BLaER1 treated with 17β-estradiol and CSF1 and Interleukin-3, amounts not matched to agents 10 nM and 100 nM (cell line): ENCODE results near the gene LRRC39.
"Not testable (repeated sequence)": the region's sequence is repeated elsewhere in the genome, so short reads cannot be mapped to it uniquely, and the experiment has no call there.

Source experiments
- H3K27ac ChIP-seq, 11 experiments: shearing (Covaris generic); formaldehyde crosslinking; 2 replicates each; pipeline ENCODE4 v1.8.1; 2022
- H3K27me3 ChIP-seq, 11 experiments: shearing (Covaris generic); formaldehyde crosslinking; 2 replicates each; pipeline ENCODE4 v1.8.1; 2022
- H3K36me3 ChIP-seq, 11 experiments: shearing (Covaris generic); formaldehyde crosslinking; 2 replicates each; pipeline ENCODE4 v1.8.1; 2022
- H3K4me1 ChIP-seq, 10 experiments: shearing (Covaris generic); formaldehyde crosslinking; 2 replicates each; pipeline ENCODE4 v1.8.1; 2022
- H3K4me2 ChIP-seq, 11 experiments: shearing (Covaris generic); formaldehyde crosslinking; 2 replicates each; pipeline ENCODE4 v1.8.1; 2022
- H3K4me3 ChIP-seq, 10 experiments: shearing (Covaris generic); formaldehyde crosslinking; 2 replicates each; pipeline ENCODE4 v1.8.1; 2022
- H3K9ac ChIP-seq, 11 experiments: shearing (Covaris generic); formaldehyde crosslinking; 2 replicates each; pipeline ENCODE4 v1.8.1; 2022
- H3K9me3 ChIP-seq, 11 experiments: shearing (Covaris generic); formaldehyde crosslinking; replicated peaks in 1 of 11; 2 replicates each; pipeline ENCODE4 v1.8.1; 2022
- H4K20me1 ChIP-seq, 11 experiments: shearing (Covaris generic); formaldehyde crosslinking; 2 replicates each; pipeline ENCODE4 v1.8.1; 2022
- Cebpa-rat ChIP-seq, 11 experiments: shearing (Covaris generic); IDR thresholded peaks; 2 replicates each; pipeline ENCODE4 v1.8.1; 2022

The LRRC39 gene

GRCh38 chr1:100178091-100178490 is at the start of gene LRRC39:
TSS of gene LRRC39 (minus strand) at chr1:100178256. CDS start at chr1:100168516, 9,740 bp downstream.
- Histone ChIP-seq H3K4me1 (no peaks in the 10 kb centered on the region), H3K9ac (no peak within 1 kb of the TSS), H3K27ac (no peak within 1 kb of the TSS), H3K4me2 (no peak within 1 kb of the TSS), H3K27me3 (no peaks in the 10 kb centered on the region), H3K4me3 (no peak within 1 kb of the TSS), H3K36me3 (no peaks in the 10 kb centered on the region), H3K9me3 (no peaks in the 10 kb centered on the region), H4K20me1 (no peaks in the 10 kb centered on the region)
- no peak for TF ChIP-seq Cebpa-rat (IDR thresholded peaks at IDR 0.05)

GRCh38 chr1:100222428-100222827 is 44.4 kb upstream of the LRRC39 start:
- H4K20me1 ChIP-seq, result no peaks in the 10 kb centered on the region
- no peak for TF ChIP-seq Cebpa-rat (IDR thresholded peaks at IDR 0.05)
- H3K27me3 ChIP-seq, result no peaks in the 10 kb centered on the region
- peaks cover 14 to 66% (median 35%) of the 10 kb centered on the region in 11 experiments for H3K36me3 ChIP-seq
- H3K9me3 ChIP-seq, result no peaks in the 10 kb centered on the region
- no peak overlapping the region for H3K27ac ChIP-seq
- no peaks in the 10 kb centered on the region for H3K4me1 ChIP-seq
- no peak overlapping the region for H3K4me3 ChIP-seq
- H3K9ac ChIP-seq, result no peak overlapping the region
- no peak overlapping the region for H3K4me2 ChIP-seq

GRCh38 chr1:100219883-100220282 is 41.8 kb upstream of the LRRC39 start:
- Histone ChIP-seq H3K27ac (no peak overlapping the region), H3K36me3 (peaks cover 25 to 64% (median 42%) of the 10 kb centered on the region in 11 experiments), H3K4me1 (no peaks in the 10 kb centered on the region), H3K4me3 (no peak overlapping the region), H3K9ac (no peak overlapping the region), H3K4me2 (no peak overlapping the region), H4K20me1 (no peaks in the 10 kb centered on the region), H3K27me3 (no peaks in the 10 kb centered on the region), H3K9me3 (no peaks in the 10 kb centered on the region)
- TF ChIP-seq Cebpa-rat (IDR thresholded peaks at IDR 0.05), result no peak; a peak in 2 of 22 replicates

- Histone ChIP-seq H3K36me3 (peaks cover 28 to 68% (median 46%) of the 10 kb centered on the region in 11 experiments), H3K4me3 (no peak overlapping the region), H3K4me2 (no peak overlapping the region), H4K20me1 (no peaks in the 10 kb centered on the region), H3K9ac (no peak overlapping the region), H3K4me1 (no peaks in the 10 kb centered on the region), H3K27me3 (no peaks in the 10 kb centered on the region), H3K9me3 (no peaks in the 10 kb centered on the region), H3K27ac (no peak overlapping the region)
- TF ChIP-seq Cebpa-rat (IDR thresholded peaks at IDR 0.05), result no peak
Measured at GRCh38 chr1:100219457-100219856, 41.4 kb upstream of the LRRC39 start.

- no peak for TF ChIP-seq Cebpa-rat (IDR thresholded peaks at IDR 0.05)
- Histone ChIP-seq H3K27me3 (no peaks in the 10 kb centered on the region), H3K36me3 (peaks cover 45 to 76% (median 60%) of the 10 kb centered on the region in 11 experiments), H3K4me2 (no peak overlapping the region), H4K20me1 (no peaks in the 10 kb centered on the region), H3K27ac (no peak overlapping the region), H3K9ac (no peak overlapping the region), H3K9me3 (no peaks in the 10 kb centered on the region), H3K4me1 (no peaks in the 10 kb centered on the region), H3K4me3 (no peak overlapping the region)
Measured at GRCh38 chr1:100217834-100218233, 39.8 kb upstream of the LRRC39 start.

GRCh38 chr1:100215101-100215500 is 37.0 kb upstream of the LRRC39 start:
- no peak overlapping the region for H3K4me2 ChIP-seq
- peaks cover 56 to 97% (median 79%) of the 10 kb centered on the region in 11 experiments for H3K36me3 ChIP-seq
- no peaks in the 10 kb centered on the region for H3K27me3 ChIP-seq
- no peak for TF ChIP-seq Cebpa-rat (IDR thresholded peaks at IDR 0.05)
- no peak overlapping the region for H3K27ac ChIP-seq
- H3K4me3 ChIP-seq, result no peak overlapping the region
- H3K9me3 ChIP-seq, result no peaks in the 10 kb centered on the region
- no peak overlapping the region for H3K9ac ChIP-seq
- H4K20me1 ChIP-seq, result no peaks in the 10 kb centered on the region
- no peaks in the 10 kb centered on the region for H3K4me1 ChIP-seq

- Histone ChIP-seq H3K9ac (no peak overlapping the region), H4K20me1 (no peaks in the 10 kb centered on the region), H3K4me3 (no peak overlapping the region), H3K27me3 (no peaks in the 10 kb centered on the region), H3K9me3 (no peaks in the 10 kb centered on the region), H3K27ac (no peak overlapping the region), H3K4me2 (no peak overlapping the region), H3K4me1 (no peaks in the 10 kb centered on the region), H3K36me3 (peaks cover 60 to 97% (median 84%) of the 10 kb centered on the region in 11 experiments)
- no peak for TF ChIP-seq Cebpa-rat (IDR thresholded peaks at IDR 0.05)
Measured at GRCh38 chr1:100213141-100213540, 35.1 kb upstream of the LRRC39 start.

GRCh38 chr1:100206301-100206700 is 28.2 kb upstream of the LRRC39 start:
- Histone ChIP-seq H3K27ac (no peak overlapping the region), H3K4me1 (no peaks in the 10 kb centered on the region), H3K9me3 (peaks cover 28 to 44% (median 40%) of the 10 kb centered on the region in 11 experiments), H3K4me2 (no peak overlapping the region), H3K27me3 (no peaks in the 10 kb centered on the region), H4K20me1 (no peaks in the 10 kb centered on the region), H3K9ac (no peak overlapping the region), H3K36me3 (peaks cover 65 to 99% (median 92%) of the 10 kb centered on the region in 11 experiments), H3K4me3 (no peak overlapping the region)
- TF ChIP-seq Cebpa-rat (IDR thresholded peaks at IDR 0.05), result no peak

GRCh38 chr1:100205593-100205992 is 27.5 kb upstream of the LRRC39 start:
- H3K4me2 ChIP-seq, H3K4me1 ChIP-seq, H3K27me3 ChIP-seq, H3K4me3 ChIP-seq, H4K20me1 ChIP-seq, H3K9ac ChIP-seq, H3K27ac ChIP-seq: not testable (repeated sequence)
- peaks cover 30 to 49% (median 43%) of the 10 kb centered on the region in 11 experiments for H3K9me3 ChIP-seq
- H3K36me3 ChIP-seq, result peaks cover 72 to 99% (median 92%) of the 10 kb centered on the region in 11 experiments

GRCh38 chr1:100205103-100205502 is 27.0 kb upstream of the LRRC39 start:
- Histone ChIP-seq H3K36me3 (peaks cover 75 to 99% (median 93%) of the 10 kb centered on the region in 11 experiments), H3K9me3 (peaks cover 30 to 52% (median 45%) of the 10 kb centered on the region in 11 experiments)
- H4K20me1 ChIP-seq, H3K9ac ChIP-seq, H3K4me2 ChIP-seq, H3K4me3 ChIP-seq, H3K27me3 ChIP-seq, H3K27ac ChIP-seq, H3K4me1 ChIP-seq: not testable (repeated sequence)

- H3K4me1 ChIP-seq, H3K27ac ChIP-seq, H3K4me2 ChIP-seq, H3K4me3 ChIP-seq, H3K27me3 ChIP-seq, H4K20me1 ChIP-seq, H3K9ac ChIP-seq: not testable (repeated sequence)
- H3K9me3 ChIP-seq, result peaks cover 30 to 58% (median 45%) of the 10 kb centered on the region in 11 experiments
- peaks cover 77 to 99% (median 93%) of the 10 kb centered on the region in 11 experiments for H3K36me3 ChIP-seq
Measured at GRCh38 chr1:100202703-100203102, 24.6 kb upstream of the LRRC39 start.

GRCh38 chr1:100200060-100200459 is 22.0 kb upstream of the LRRC39 start:
- Histone ChIP-seq H3K9me3 (peaks cover 21 to 39% (median 28%) of the 10 kb centered on the region in 11 experiments), H3K36me3 (peaks cover 68 to 98% (median 88%) of the 10 kb centered on the region in 11 experiments)
- H3K27me3 ChIP-seq, H3K27ac ChIP-seq, H3K4me3 ChIP-seq, H3K4me2 ChIP-seq, H3K9ac ChIP-seq, H3K4me1 ChIP-seq, H4K20me1 ChIP-seq: not testable (repeated sequence)
